ENCODE measurements around the gene OR51B5. TPM values are rescaled to one million over a fixed set of nuclear protein-coding genes. Genes with fewer than 3 reads are reported as not detected.
"Not testable (repeated sequence)": the region's sequence is repeated elsewhere in the genome, so short reads cannot be mapped to it uniquely, and the experiment has no call there.

Gene OR51B5
- total RNA-seq, 1 donor from 2014 or later: not detected

DNA sequence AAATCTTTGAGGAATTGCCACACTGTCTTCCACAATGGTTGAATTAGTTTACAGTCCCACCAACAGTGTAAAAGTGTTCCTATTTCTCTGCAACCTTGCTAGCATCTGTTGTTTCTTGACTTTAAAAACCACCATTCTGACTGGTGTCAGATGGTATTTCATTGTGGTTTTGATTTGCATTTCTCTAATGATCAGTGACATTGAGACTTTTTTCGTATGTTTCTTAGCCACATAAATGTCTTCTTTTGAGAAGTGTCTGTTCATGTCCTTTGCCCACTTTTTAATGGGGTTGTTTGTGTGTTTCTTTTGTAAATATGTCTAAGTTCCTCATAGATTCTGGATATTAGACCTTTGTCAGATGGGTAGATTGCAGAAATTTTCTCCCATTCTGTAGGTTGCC is 6.1 kb downstream of the OR51B5 start:
- DNase-seq (ENCODE audit: extremely low read depth, low read depth, low spot score): not testable (repeated sequence)

GRCh38 chr11:5336331-5336730 is 7.0 kb downstream of the OR51B5 start:
- DNase-seq (ENCODE audit: extremely low read depth, low read depth, low spot score): no peak

DNA sequence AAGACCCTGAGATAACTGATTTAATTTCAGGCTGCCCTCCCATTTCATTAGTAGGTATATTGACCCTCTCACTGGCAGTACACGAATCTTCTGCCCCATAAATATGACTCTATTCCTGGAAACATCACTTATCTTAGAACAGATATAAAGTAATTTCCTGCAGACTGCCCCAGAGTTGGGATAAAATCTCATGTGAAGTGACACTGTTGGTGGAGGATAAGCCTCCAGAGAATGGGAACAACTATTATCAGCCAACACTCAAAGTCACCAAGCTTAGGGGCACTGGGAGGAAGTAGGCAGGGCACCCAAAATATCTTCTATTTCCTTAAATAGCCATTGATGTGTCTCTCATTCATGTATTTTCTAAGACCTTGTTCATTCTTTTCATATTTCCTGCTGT is 8.2 kb downstream of the OR51B5 start:
- no peak for DNase-seq (ENCODE audit: extremely low read depth, low read depth, low spot score)

- DNase-seq (ENCODE audit: extremely low read depth, low read depth, low spot score): no peak
Measured at GRCh38 chr11:5324197-5324596, 19.1 kb downstream of the OR51B5 start, which contains the start of gene OR51B2. TSS of gene OR51B2 (minus strand) at chr11:5324297. CDS start at chr11:5324297, 0 bp downstream.

DNA sequence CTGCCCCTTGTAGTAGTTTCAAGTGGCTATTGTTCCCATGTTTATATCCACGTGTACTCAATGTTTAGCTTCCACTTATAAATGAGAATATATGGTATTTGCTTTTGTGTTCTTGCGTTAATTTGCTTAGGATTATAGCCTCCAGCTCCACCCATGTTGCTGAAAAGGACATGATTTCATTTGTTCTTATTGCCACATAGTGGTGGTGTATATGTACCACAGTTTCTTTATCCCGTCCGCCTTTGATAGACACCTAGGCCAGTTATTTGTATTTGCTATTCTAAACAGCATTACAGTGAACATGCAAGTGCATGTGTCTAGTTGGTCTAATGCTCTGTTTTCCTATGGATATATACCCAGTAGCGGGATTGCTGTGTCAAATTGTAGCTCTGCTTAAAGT is 26.0 kb downstream of the OR51B5 start:
- DNase-seq (ENCODE audit: extremely low read depth, low read depth, low spot score): no peak

GRCh38 chr11:5313326-5314023 is 29.8 kb downstream of the OR51B5 start:
- DNase-seq (ENCODE audit: extremely low read depth, low read depth, low spot score): not testable (repeated sequence)

- no peak for DNase-seq (ENCODE audit: extremely low read depth, low read depth, low spot score)
Measured at GRCh38 chr11:5310423-5310822, 32.9 kb downstream of the OR51B5 start.

DNA sequence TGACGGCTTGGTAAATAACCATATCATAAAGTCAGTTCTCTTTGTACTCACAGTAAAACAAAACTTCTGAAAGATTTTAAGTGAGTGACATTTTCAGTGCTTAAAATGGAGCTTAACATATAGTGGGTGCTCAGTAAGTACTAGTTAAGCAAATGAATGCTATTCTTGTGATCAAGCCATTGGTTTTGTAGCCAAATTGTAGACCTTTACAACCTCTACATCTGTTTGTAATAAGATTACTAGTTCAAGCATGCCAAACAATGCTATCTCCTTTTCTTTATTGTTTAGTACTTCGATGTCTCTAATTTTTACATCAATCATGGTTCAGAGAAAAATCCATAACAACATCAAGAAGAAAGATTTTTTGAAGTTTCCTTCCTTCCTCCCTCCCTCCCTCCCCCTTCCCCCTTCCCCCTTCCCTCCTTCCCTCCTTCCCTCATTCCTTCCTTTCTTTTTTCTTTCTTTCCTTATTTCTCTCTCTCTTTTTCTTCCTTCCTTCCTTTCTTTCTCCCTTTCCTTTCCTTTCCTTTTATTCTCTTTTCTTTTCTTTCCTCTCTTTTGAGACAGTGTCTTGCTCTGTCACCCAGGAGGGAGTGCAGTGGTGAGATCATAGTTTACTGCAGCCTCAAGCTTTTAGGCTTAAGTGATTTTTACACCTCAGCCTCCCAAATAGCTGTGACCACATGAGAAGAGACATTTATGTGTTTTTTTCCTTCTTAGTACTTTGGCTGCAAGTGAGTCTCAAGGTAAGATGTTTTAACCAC is 35.9 kb downstream of the OR51B5 start:
- no peak for DNase-seq (ENCODE audit: extremely low read depth, low read depth, low spot score)

DNA sequence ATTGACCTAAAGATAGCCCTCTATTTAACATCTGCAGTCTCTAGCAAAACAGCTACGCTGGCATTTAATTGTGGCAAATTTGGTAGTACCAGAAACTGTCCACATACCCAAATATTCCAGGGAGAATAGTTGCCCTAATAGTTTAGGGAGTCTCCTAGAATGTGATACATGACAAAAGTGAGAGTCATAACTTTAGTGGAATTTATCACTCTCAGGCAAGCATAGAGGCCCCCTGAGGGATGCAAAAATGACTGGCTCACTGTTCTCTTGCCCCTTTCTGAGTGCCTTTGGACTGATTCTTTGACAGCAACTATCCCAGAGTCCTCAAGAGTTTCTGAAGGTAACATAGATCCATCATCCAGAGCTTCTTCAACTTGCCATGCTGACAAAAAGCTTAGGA is 39.3 kb downstream of the OR51B5 start:
- no peak for DNase-seq (ENCODE audit: extremely low read depth, low read depth, low spot score)

DNA sequence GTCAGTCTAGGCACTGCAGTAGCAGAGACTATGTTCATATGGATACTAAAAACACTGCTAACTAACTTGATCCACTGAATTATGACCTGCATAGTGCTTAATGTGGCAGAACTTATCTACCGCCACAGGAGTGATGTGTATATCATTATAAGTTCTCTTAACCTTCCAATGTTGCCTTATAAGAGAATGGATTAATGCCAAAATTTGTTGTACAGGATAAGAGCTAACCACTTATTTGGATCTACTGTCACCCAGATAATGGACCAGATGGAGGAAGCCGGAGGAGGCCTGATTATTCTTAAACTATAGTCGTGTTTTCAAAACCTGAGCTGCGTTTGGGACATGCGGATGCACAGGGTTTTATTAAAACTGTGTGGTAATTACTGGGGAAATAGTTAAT is 39.7 kb downstream of the OR51B5 start:
- DNase-seq (ENCODE audit: extremely low read depth, low read depth, low spot score): no peak

- DNase-seq (ENCODE audit: extremely low read depth, low read depth, low spot score): no peak
Measured at GRCh38 chr11:5301846-5302245, 41.5 kb downstream of the OR51B5 start, which contains the start of gene OR51B4. TSS of gene OR51B4 (minus strand) at chr11:5301946. CDS start at chr11:5301946, 0 bp downstream.

DNA sequence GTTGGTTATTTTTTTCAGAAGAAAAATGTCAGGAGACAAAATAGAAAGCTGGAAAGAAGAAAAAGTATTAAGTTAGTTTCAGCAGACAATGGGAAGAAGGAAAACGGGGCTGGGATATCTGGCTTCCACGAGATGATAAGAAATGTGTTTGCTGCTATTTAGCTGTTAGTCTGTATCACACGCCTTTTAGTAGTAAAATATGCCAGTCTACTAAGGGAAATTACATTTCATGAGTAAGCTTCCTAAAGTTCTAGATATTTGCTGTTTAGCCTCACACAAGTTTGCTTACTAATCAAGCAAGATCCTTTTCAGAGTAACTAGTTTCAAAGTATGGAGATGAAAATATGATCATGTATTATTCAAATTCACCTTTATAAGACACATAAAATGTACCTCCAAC is 43.1 kb downstream of the OR51B5 start:
- no peak for DNase-seq (ENCODE audit: extremely low read depth, low read depth, low spot score)

DNA sequence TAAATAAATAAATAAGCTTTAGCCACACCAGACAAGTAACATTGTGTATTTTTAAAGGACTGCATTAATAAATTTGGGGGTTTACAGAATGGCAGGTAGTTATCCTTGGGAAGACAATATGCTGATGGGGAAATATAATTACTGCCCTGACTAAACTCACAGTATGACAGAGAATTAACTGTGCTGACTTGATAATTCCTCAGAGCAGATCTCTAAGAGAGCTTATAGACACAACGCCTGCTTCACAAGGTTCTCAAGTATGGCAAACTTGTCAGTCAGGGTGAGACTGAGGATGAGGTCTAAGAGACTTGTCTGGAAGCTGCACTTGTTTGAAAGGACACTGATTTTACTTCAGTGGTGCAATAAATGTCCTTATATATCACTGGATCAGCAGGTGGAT is 44.9 kb downstream of the OR51B5 start:
- DNase-seq (ENCODE audit: extremely low read depth, low read depth, low spot score): no peak

DNA sequence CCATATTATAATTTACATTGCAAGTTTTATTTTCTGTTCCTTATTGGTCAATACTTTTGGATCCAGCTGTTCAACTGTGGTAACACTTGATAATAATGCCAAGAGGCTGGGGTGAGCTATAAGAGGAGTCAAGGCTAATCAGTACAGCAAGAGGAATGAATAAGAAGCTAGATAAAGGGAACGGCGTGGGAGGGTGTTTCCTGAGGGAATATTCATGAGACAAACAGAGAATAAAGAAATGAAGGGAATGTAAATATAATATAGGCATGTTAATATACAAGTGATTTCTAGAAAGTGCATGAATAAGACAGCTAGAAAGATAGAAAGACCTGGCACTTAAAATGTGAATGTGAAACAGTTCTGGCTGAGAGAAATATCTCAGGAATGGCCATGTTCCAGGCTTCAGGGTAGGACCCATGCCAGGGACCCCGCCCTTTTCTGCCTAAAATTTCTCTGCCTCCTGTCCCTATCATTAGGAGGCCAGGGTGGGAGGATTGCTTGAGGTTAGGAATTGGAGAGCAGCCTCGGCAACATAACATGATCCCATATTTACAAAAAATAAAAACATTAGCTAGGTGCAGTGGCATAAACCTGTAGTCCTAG is 45.5 kb downstream of the OR51B5 start:
- no peak for DNase-seq (ENCODE audit: extremely low read depth, low read depth, low spot score)

DNA sequence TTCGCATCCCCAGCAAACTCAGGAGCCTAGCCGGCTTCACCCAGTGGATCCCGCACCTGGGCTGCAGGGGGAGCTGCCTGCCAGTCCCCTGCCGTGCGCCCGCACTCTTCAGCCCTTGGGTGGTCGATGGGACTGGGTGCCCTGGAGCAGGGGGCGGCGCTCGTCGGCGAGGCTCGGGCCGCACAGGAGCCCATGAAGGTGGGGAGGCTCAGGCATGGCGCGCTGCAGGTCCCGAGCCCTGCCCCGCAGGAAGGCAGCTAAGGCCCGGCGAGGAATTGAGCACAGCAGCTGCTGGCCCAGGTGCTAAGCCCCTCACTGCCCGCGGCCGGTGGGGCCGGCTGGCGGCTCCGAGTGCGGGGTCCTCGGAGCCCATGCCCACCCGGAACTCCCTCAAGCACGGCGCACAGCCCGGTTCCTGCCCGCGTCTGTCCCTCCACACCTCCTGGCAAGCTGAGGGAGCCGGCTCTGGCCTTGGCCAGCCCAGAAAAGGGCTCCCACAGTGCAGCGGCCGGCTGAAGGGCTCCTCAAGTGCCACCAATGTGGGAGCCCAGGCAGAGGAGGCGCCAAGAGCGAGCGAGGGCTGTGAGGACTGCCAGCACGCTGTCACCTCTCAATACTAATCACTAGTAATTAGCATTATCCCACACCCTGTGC is 48.9 kb downstream of the OR51B5 start:
- not testable (repeated sequence) for DNase-seq (ENCODE audit: extremely low read depth, low read depth, low spot score)

DNA sequence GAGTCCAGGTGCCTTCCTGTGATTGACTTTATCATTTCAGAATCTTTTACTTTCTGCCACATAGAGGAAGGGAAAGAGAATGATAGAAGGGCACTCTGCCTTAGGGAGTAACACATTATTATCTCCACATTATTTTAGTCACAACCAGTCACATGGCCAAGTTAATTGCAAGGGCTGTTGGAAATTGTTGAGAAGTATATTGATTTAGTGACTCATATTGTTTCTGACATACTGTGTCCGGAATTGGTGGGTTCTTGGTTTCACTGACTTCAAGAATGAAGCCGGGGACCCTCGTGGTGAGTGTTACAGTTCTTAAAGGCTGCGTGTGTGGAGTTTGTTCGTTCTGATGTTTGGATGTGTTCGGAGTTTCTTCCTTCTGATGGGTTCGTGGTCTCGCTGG is 50.3 kb downstream of the OR51B5 start:
- DNase-seq (ENCODE audit: extremely low read depth, low read depth, low spot score): no peak

Other genes starting within 250 kb of the OR51B5 start
- gene OR52A5, start 205.2 kb downstream of the OR51B5 start, total RNA-seq: not detected in 2 replicates
- not detected in 2 replicates for gene OR52A1, start 188.8 kb downstream of the OR51B5 start, total RNA-seq
- not detected in 2 replicates for gene OR51V1, start 142.8 kb downstream of the OR51B5 start, total RNA-seq
- not detected in 2 replicates for gene HBB, start 116.5 kb downstream of the OR51B5 start, total RNA-seq
- gene HBD, start 109.0 kb downstream of the OR51B5 start, total RNA-seq: not detected in 2 replicates
- not detected in 2 replicates for gene HBG1, start 93.7 kb downstream of the OR51B5 start, total RNA-seq
- not detected in 2 replicates for gene HBG2, start 88.7 kb downstream of the OR51B5 start, total RNA-seq
- gene HBE1, start 73.6 kb downstream of the OR51B5 start, total RNA-seq: not detected in 2 replicates
- not detected in 2 replicates for gene OR51B4, start 41.6 kb downstream of the OR51B5 start, total RNA-seq
- gene OR51B2, start 19.2 kb downstream of the OR51B5 start, total RNA-seq: not detected in 2 replicates
- gene OR51B6, start 8.0 kb upstream of the OR51B5 start, total RNA-seq: not detected in 2 replicates
- gene OR51M1, start 40.3 kb upstream of the OR51B5 start, total RNA-seq: not detected in 2 replicates
- gene OR51Q1, start 78.6 kb upstream of the OR51B5 start, total RNA-seq: not detected in 2 replicates
- gene OR51I1, start 98.0 kb upstream of the OR51B5 start, total RNA-seq: not detected in 2 replicates
- gene OR51I2, start 105.8 kb upstream of the OR51B5 start, total RNA-seq: not detected in 2 replicates
- not detected in 2 replicates for gene OR52D1, start 145.2 kb upstream of the OR51B5 start, total RNA-seq
- not detected in 2 replicates for gene UBQLN3, start 166.4 kb upstream of the OR51B5 start, total RNA-seq
- gene UBQLNL, start 173.2 kb upstream of the OR51B5 start, total RNA-seq: 0.24 and 0.53 TPM in 2 replicates
- not detected in 2 replicates for gene OR52H1, start 205.0 kb upstream of the OR51B5 start, total RNA-seq
- not detected in 2 replicates for gene OR52B6, start 237.4 kb upstream of the OR51B5 start, total RNA-seq